CD1c-positive myeloid dendritic cell (primary cell): Measurements from ENCODE around the gene ARL13B.
"Not testable (repeated sequence)": the region's sequence is repeated elsewhere in the genome, so short reads cannot be mapped to it uniquely, and the experiment has no call there.

Experiments
- DNase-seq: peaks from one replicate; pipeline ENCODE4 v3.0.0-alpha.2; 2016; ENCODE audit errors: extremely low spot score

ARL13B gene

DNA sequence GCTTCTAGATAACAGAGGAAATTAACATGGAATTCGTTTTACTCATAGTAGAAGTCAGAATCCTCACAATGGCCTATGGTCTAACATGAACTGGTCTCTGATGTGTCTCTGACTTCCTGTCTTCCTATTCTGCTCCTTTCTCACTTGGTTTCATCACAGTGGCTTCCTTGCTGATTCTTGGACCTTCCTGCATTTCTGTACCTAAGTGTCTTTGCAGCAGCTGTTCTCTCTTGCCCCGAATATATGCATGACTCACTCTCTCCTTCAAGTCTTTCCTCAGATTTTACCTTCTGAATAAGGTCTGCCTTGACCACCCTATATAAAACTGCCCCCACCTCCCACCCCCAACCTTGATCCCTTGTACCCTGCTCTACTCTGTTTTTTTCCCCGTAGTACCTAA, 14.1 kb downstream of the ARL13B start:
- DNase-seq, result no peak

DNA sequence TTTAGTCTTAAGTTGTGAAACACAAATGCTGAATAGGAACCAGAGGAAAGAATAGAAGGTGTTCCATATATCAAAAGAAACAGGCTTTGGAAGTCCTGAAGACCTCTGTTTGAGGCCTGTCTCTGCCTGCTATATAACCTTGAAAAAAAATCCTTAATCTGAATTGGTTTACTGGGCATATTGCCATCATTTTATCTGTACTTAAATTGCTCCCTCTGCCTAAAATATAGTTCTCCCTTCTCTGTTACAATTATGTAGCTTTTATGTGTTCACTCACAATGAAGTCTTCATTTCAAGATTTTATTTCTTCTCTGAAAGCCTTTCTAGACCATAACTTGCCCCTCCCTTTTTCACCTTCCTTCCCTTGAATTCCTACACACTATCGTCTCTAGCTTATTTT, 21.2 kb downstream of the ARL13B start:
- no peak for DNase-seq

DNA sequence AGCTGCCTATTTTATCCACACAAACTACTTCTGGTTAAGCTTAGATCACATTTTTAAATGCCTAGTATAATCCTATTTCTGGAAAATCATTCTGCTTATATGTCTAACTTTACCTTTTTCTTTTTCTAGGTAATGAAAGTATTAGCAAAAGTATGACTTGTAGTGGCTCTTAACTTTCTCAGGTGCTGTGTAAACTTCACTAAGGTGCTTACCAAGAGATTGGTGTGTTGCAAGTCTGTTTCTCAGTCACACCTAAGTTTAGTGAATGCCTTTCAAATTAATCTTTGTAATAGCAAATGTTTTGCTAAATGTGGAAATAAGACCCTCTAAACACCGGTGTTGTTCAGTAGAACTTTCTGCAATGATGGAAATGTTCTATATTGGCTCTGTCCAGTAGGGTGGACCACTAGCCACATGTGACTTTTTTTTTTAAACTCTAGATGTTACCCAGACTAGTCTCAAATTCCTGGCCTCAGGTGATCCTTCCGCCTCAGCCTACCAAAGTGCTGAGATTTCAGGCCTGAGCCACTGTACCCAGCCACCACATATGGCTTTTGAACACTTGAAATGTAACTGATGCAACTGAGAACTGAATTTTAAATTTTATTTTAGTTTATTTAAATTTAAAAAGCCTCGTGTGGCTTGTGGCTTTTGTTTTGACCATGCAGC, 22.0 kb downstream of the ARL13B start:
- DNase-seq, result no peak

DNA sequence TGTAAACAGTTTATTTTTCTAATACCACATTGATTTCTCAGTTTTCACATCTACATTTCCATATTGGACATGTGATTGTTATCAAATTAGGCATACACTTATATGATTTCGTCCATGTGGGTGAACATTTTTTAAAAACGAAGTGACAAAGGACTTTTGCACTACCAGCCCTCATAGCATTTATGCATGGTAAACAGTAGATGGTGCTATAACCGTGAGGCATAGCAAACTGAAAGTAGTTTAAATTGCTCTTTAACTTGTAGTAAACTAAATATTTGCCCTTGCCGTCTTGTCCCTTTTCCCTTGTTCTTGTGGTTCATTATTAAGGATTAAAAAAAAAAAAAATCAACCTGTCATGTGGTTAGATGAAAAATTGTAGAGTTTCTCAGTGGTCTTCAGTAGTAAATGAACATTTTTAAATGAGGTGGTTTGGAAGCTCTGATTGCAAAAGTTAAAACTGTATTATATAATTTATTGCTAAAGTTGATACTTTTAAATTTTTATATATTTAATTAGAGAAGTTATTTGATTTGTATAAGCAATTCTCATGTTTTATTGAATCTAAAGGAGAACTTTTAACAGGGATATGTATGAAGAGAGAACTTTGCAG, 24.5 kb downstream of the ARL13B start:
- peak; percentile 67 for DNase-seq

DNA sequence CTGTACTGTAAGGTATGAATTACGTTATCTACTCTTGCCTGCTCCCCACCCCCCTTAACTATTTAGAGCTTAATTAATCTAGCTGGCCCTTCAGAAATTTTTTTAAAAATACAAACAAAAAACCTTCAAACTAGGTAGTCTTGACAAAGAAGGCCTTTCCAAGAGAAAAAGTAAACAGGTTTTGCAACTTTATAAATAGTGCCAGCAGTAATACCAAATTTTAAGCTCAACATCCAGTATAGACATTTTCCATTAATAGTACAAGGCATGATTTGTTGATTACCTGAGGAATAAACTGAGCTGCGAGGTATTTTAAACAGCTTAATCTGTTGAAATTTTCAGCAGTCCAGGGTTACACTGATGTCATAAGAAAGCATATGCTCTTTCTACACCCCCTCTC, 28.3 kb downstream of the ARL13B start:
- no peak for DNase-seq

DNA sequence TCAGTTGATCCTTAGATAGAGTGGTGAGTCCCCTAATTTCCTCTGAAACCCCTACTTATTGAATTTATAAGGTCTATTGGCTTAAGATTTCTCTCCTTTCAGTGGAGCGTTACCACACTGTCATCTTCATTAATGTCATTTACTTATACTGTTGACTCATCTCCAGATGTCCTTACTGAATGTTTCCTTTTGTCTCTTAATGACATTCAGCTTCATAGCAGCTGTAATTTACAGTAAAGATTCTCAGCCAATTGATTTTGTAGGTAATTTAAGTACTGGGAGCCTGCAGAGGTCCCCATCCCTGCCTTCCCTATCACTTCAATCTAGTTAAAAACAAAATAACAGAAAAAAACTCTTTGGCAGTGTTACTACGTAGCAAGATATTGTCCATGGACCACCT, 29.7 kb downstream of the ARL13B start:
- no peak for DNase-seq

DNA sequence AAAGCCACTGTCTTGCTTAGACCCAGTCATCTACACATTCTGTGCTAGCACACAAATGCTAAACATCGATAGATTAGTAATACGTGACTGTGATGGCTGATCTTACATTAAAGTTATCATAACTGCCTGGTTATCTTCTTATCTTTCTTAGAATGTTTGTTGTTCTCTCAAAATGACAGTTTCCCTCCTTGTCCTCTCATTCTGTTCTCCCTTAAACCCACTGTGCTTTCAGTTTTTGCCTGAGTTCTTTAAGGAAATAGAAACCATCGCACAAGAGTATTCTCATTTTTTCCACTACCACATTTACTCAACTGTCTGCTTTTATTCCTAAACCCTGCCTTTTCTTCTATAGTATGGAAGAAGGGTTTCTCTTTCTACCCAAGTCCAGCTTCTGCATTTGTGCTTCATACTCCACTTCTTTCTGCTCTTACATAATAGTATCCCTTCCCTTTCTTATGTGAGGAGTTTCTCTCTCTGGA, 31.3 kb downstream of the ARL13B start:
- DNase-seq, result peak; percentile 38

DNA sequence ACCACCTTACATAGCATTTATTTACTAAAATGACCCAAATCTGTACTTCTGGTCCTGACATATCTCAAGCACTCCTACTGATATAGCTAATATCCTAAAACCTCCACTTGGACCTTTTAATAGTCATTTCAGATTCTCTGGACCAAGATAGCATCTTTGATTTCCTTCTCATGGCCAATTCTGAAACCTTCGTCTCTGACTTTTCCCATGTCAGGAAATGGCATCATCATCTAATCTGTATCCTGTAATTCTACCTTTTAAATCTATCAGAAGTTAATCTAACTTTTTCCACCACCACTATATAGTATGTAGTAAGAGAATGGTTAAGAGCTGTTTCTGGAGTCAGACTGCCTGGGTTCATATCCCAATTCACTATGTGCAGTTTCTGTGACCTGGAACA, 32.2 kb downstream of the ARL13B start:
- DNase-seq, result no peak

DNA sequence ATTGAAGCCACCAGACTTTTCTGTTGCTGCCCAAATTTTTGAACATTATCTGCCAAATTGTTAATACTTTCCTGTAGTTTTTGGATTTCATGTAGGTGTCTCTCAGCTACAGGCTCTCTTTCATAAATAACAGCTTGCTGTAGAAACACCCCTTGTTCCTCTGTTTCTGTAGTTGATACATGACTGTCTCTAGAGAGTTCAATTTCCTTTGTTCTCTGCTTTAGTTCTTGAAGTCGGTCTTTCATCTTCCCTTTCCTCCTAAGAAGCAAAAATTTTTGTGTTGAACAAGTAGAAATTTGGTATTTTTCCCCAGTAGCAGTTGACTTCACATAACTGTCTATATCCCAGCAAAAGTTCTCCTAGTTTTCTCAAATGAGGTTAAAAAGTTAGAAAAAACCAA, 35.1 kb downstream of the ARL13B start:
- DNase-seq, result no peak

DNA sequence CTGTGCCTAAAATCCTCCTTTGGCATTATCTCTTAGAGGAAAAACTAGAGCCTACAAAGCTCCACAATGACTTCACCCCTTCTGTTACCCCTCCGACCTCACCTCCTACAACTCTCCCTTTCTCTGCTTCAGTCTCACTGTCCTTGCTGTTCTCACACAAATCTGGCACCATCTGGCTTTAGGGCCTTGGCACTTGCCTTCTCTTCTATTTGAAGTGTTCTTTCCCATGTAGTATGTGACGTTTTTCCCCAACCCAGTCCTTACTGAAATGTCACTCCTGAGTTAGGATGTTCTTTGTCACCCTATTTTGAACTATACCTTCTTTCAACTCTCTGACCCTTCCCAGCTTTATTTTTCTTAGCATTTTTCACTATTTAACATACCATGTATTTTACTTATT, 39.7 kb downstream of the ARL13B start:
- DNase-seq, result no peak

DNA sequence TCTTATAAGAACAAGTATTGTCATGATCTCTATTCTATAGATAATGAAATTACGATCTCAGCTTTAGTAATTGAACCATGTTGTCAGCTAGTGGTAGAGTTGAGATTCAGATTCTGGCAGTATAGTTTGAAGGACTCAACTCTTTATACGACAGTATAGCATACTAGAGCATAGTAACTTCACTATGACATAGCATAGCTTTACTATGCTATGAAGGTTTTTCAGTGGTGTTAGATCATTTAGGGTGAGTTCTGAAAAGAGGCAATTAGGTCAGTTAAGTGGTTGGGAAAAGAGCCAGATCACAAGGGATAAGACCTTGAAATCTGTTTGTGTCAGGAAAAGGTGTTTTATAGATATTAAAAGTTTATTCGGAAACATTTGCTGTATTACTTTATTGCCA, 40.3 kb downstream of the ARL13B start:
- no peak for DNase-seq

DNA sequence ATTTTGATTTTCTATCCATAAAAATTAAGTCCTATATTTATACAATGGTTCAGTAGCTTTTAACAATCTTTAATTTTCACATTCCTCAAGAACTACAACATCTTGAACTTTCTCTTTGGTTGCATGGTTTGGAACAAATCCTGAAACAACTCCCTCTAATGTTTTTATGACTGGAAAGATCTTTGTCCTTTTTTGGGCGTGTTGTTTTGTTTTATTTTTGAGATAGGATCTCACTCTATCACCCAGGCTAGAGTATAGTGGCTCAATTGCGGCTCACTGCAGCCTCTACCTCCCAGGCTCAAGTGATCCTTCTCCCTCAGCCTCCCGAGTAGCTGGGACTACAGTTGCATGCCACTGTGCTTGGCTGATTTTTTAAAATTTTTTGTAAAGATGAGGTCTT, 44.4 kb downstream of the ARL13B start:
- no peak for DNase-seq

DNA sequence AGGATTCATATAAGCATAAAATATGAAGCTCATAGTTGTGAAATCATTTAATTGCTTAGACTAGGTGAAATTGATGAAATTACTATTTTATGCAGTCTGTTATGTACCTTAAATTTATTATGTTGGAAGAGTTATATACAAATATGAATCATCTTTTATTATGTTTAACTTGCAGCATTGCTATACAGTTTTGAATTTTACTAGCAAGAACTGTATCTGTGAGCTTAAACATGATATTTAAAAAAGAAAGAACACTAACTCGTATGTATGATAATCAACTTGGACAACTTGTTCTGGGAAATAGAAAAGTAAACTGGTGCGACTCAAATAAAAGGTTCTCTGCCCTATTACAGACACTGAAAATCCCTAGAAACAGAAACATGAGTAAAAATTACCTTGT, 46.7 kb downstream of the ARL13B start:
- no peak for DNase-seq

DNA sequence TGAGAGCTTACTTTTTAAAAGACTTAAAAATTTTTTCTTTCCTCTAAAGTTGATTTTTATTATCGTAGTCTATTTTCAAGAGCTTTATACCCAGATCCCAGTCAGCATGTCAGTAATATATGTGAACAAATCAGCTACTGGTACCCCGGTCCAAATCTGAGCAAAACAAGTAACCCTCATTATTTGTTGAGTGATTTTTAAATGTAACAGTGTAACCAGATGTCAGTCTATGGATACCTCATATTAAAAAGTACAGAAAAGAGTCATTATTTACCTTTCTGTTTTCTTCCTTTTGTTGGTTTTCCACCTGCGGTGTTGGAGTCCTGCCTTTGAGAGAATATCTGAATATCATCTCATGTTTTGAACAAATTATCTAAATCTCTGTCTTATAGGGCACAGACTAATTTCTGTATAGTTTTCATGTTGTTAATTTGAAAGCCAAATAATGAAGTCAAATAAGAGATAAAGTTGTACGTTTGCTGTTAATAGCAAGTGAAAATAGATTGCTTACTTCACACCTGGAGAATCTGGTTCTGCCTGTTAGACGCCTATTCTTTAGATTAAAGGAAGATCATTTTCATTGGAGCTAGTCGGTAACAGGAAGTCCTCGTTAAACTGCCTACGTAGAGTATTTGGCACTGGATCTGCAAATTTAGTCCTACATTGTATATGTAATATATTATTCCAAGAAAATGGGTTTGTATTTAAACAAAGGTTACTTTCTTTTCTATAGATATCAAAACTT, 48.3 kb downstream of the ARL13B start, which contains the start of gene STX19:
STX19 (minus strand) TSS at position 505 of the 745 bp plus-strand sequence. CDS start 13,328 bp downstream, outside the sequence.
- DNase-seq, result no peak

DNA sequence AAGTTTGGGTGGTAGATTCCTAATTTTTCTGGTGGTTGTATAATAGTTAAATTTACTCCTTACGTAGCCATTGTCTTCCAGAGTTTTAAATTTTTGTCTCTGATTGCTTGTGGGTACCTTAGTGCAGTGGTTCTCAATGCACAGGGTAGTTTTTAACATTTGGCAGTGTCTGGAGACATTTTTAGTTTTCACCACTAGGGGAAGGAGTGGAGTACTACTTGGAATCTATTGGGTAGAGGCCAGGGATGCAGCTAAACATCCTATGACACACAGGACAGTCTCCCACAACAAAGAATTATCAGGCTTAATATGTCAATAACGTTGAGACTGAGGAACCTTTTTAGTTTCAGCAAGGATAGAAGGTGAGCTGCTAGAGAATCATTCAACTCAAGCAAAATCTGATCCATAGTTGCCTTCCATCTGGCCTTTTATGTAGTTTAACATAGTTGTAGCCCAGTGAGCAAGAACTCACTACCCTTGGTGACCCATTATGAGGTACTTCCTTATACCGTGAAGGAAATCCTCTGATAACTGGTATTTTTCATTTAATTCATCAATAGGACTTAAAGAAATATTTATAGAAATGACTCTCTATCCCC, 57.1 kb downstream of the ARL13B start:
- DNase-seq, result peak; percentile 33

DNA sequence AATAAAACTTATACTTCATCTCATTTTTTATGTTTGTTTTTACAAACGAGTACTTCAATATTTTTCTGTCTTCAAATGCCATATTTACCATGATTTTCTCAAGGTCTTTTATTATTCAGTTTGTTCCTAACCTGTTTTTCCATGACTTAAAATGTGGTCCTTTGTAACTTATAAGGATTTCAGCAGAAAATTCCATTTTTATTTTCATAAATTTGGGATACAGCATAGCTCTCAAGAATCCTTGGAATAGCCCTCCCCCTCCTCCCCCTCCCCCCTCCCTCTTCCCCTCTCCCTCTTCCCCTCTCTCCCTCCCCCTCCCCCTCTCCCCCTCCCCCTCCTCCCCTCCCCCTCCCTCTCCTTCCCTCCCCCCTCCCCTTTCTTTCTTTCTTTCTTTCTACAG, 63.3 kb downstream of the ARL13B start:
- DNase-seq, result no peak

DNA sequence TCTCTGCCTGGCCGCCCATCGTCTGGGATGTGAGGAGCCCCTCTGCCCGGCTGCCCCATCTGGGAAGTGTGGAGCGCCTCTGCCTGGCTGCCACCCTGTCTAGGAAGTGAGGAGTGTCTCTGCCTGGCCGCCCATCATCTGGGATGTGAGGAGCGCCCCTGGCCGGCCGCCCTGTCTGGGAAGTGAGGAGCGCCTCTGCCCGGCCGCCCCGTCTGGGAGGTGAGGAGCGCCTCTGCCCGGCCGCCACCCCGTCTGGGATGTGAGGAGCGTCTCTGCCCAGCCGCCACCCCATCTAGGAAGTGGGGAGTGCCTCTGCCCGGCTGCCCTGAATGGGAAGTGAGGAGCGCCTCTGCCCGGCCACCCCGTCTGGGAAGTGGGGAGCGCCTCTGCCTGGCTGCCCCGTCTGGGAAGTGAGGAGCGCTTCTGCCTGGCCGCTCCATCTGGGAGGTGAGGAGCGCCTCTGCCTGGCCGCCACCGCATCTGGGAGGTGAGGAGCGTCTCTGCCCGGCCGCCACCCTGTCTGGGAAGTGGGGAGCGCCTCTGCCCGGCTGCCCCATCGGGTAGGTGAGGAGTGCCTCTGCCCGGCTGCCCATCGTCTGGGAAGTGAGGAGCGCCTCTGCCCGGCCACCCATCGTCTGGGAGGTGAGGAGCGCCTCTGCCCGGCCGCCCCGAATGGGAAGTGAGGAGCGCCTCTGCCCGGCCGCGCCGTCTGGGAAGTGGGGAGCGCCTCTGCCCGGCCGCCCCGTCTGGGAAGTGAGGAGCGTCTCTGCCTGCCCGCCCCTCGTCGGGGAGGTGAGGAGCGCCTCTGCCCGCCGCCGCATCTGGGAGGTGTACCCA, 64.4 kb downstream of the ARL13B start:
- not testable (repeated sequence) for DNase-seq

DNA sequence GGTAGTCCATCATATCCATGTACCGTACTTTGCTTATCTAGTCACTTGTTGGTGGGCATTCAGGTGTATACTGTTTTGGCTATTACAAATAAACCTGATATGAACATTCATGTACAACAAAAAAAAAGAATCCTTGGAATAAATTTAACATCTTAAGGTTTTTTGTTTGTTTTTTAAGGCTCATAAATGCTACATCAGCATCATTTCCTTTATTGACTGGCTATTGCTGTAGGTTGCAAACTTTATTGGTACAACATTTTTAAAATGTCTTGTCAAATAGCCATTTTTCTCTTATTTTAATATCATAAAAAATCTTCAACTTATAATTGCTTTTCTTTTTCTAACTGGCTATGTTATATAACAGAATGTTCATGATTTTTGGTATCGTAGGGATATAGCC, 66.6 kb downstream of the ARL13B start:
- no peak for DNase-seq

DNA sequence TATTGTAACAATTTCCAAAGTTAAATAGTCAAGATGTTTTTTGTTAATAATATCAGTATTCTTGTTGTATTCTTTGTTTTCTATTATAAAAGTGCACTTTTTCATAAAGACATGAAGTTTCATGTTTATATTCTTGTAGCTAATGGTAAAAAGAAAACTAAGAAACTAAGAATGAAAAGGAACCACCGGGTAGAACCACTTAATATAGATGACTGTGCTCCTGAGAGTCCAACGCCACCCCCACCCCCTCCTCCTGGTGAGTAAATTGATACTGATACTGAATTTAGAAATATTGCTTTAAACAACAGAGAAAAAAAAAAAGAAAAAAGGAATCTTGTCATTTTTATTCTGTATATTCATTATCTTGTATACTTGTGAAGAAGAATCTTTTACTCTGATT, 69.3 kb downstream of the ARL13B start:
- DNase-seq, result no peak

DNA sequence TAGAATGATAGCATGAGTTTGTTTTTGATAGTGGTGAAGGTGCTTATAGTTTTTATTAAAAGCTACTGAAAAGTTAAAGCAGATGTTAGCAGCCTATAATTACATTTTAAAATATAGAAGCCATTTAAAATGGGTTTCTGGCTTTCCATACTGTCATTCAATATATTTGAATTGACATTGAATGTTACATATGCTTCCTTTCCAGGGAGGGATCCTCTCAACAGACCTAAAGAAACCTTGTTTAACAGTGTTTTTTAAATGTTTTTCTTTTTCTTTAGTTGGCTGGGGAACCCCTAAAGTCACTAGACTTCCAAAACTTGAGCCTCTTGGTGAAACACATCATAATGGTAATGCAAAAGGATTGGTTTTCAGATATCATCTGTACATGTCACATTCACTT, 70.6 kb downstream of the ARL13B start:
- no peak for DNase-seq

DNA sequence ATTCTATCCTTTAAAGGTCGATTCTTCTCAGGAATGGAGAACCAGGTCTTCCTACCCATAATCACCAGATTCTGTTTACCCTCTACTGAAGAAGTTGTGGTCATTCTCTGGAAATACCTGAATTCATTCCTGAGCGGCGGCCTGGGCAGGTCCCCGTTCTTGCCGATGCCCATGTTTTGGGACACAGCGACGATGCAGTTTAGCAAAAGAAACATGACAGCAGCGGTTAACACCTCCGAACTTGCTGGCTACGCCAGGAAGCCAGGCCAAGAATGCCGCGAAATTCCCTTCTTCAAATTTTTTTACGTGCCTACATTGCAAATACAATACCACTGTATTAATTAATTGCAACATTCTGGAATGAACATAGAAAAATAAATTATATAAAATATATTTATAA, 81.3 kb downstream of the ARL13B start:
- no peak for DNase-seq
